SK-N-SH treated with all-trans-retinoic acid at 6 μM for 48 hours (cell line): ENCODE measurements around the gene PPP1R14B.

ENCODE experiments used
- ATAC-seq: fragments of 200-7000 bp; cut with Tn5 transposase; 3 replicates; pipeline ENCODE4 v1.9.1; 2020; ENCODE audit warnings: mild to moderate bottlenecking, moderate library complexity
- ARNTL ChIP-seq: fragments of 450-650 bp; formaldehyde crosslinking; IDR thresholded peaks from 2 replicates; pipeline ENCODE4 v1.5.0; 2020; ENCODE audit warnings: low read depth, mild to moderate bottlenecking, moderate library complexity, borderline replicate concordance
- BACH2 ChIP-seq: fragments of 250-450 bp; sonication (Bioruptor Pico); IDR thresholded peaks from 2 replicates; pipeline ENCODE4 v1.9.0; 2021; ENCODE audit warnings: mild to moderate bottlenecking, borderline replicate concordance
- CSDC2 ChIP-seq: fragments of 250-450 bp; sonication (Bioruptor Pico); IDR thresholded peaks from 2 replicates; pipeline ENCODE4 v1.5.0; 2020; ENCODE audit warnings: mild to moderate bottlenecking, moderate library complexity
- ESRRG ChIP-seq: fragments of 250-450 bp; sonication (Bioruptor Pico); IDR thresholded peaks from 2 replicates; pipeline ENCODE4 v1.6.1; 2021; ENCODE audit warnings: mild to moderate bottlenecking
- GLIS3 ChIP-seq: fragments of 250-450 bp; sonication (Bioruptor Pico); IDR thresholded peaks from 2 replicates; pipeline ENCODE4 v1.5.0; 2020; ENCODE audit warnings: mild to moderate bottlenecking, moderate library complexity
- ISL1 ChIP-seq: fragments of 250-450 bp; sonication (Bioruptor Pico); IDR thresholded peaks from 2 replicates; pipeline ENCODE4 v2.1.2; 2022; ENCODE audit warnings: mild to moderate bottlenecking, moderate library complexity
- OSR1 ChIP-seq: fragments of 250-450 bp; sonication (Bioruptor Pico); IDR thresholded peaks from 2 replicates; pipeline ENCODE4 v1.8.0; 2022; ENCODE audit warnings: moderate library complexity, mild to moderate bottlenecking, inconsistent platforms
- PPARA ChIP-seq: fragments of 250-450 bp; sonication (Bioruptor Pico); IDR thresholded peaks from 2 replicates; pipeline ENCODE4 v1.5.0; 2020; ENCODE audit warnings: mild to moderate bottlenecking, borderline replicate concordance
- RARB ChIP-seq: fragments of 250-450 bp; sonication (Bioruptor Pico); IDR thresholded peaks from 2 replicates; pipeline ENCODE4 v1.8.0; 2021; ENCODE audit warnings: mild to moderate bottlenecking, moderate library complexity
- SNAI2 ChIP-seq: fragments of 250-450 bp; sonication (Bioruptor Pico); IDR thresholded peaks from 2 replicates; pipeline ENCODE4 v1.5.0; 2020; ENCODE audit warnings: mild to moderate bottlenecking, moderate library complexity
- TCF4 ChIP-seq: fragments of 250-450 bp; sonication (Bioruptor Pico); IDR thresholded peaks from 2 replicates; pipeline ENCODE4 v1.8.0; 2021; ENCODE audit warnings: mild to moderate bottlenecking, moderate library complexity, borderline replicate concordance
- TOX ChIP-seq: fragments of 250-450 bp; sonication (Bioruptor Pico); IDR thresholded peaks from 2 replicates; pipeline ENCODE4 v1.8.0; 2021; ENCODE audit warnings: mild to moderate bottlenecking, moderate library complexity, borderline replicate concordance
- ZC3H10 ChIP-seq: fragments of 250-450 bp; sonication (Bioruptor Pico); IDR thresholded peaks from 2 replicates; pipeline ENCODE4 v1.5.1; 2021; ENCODE audit warnings: mild to moderate bottlenecking, moderate library complexity
- ZFP3 ChIP-seq: fragments of 250-450 bp; sonication (Bioruptor Pico); IDR thresholded peaks from 2 replicates; pipeline ENCODE4 v1.5.0; 2020; ENCODE audit warnings: mild to moderate bottlenecking, moderate library complexity
- ZFP30 ChIP-seq: fragments of 450-650 bp; formaldehyde crosslinking; IDR thresholded peaks from 2 replicates; pipeline ENCODE4 v1.5.0; 2022; ENCODE audit warnings: mild to moderate bottlenecking, moderate library complexity
- ZNF565 ChIP-seq: fragments of 450-650 bp; formaldehyde crosslinking; conservative IDR thresholded peaks from 2 replicates; pipeline ENCODE4 v1.5.0; 2020; ENCODE audit warnings: low read depth, mild to moderate bottlenecking, moderate library complexity
- ZNF70 ChIP-seq: fragments of 450-650 bp; formaldehyde crosslinking; IDR thresholded peaks from 2 replicates; pipeline ENCODE4 v1.5.0; 2020; ENCODE audit warnings: mild to moderate bottlenecking, moderate library complexity
- ZNF8 ChIP-seq: fragments of 450-650 bp; formaldehyde crosslinking; IDR thresholded peaks from 2 replicates; pipeline ENCODE4 v1.5.0; 2020; ENCODE audit warnings: mild to moderate bottlenecking, moderate library complexity
- TF ChIP-seq, protein P1 (sequence below): fragments of 250-450 bp; sonication (Bioruptor Pico); IDR thresholded peaks from 2 replicates; pipeline ENCODE4 v1.8.0; 2021; ENCODE audit warnings: low read depth, mild to moderate bottlenecking, moderate library complexity, borderline replicate concordance
- TF ChIP-seq, protein P2 (sequence below): fragments of 250-450 bp; sonication (Bioruptor Pico); IDR thresholded peaks from 2 replicates; pipeline ENCODE4 v1.8.0; 2020; ENCODE audit warnings: mild to moderate bottlenecking, moderate library complexity, borderline replicate concordance
- TF ChIP-seq, protein P3 (sequence below): fragments of 250-450 bp; sonication (Bioruptor Pico); IDR thresholded peaks from 2 replicates; pipeline ENCODE4 v1.5.1; 2020; ENCODE audit warnings: low read depth, mild to moderate bottlenecking, moderate library complexity
- TF ChIP-seq, protein P4 (sequence below): fragments of 250-450 bp; sonication (Bioruptor Pico); IDR thresholded peaks from 2 replicates; pipeline ENCODE4 v1.5.0; 2020; ENCODE audit warnings: mild to moderate bottlenecking, moderate library complexity

The PPP1R14B gene

DNA sequence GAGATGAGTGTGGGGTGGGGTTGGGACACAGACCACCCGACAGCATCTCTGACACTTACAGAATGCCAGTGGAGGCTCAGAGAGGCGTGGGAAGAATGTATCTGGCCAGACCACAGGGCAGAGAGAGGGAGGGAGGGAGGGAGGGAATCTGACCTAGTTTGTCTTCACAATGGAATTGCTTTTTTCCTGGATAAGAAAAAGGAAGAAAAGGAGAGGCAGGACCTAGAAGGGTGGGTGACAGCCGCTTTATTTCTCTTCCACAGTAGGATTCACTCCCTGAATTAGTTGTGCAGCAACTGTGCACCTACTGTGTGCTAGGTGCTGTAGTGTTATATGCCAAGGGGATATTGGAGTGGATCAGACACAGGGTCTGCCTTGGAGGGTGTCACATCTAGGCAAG, 48.0 kb upstream of the PPP1R14B start:
- ATAC-seq = no peak
- no peak for TF ChIP-seq ESRRG
- TF ChIP-seq ZFP3 (CRISPR knock-in tag) = no peak
- no peak for TF ChIP-seq TCF4
- TF ChIP-seq, protein P1, sequence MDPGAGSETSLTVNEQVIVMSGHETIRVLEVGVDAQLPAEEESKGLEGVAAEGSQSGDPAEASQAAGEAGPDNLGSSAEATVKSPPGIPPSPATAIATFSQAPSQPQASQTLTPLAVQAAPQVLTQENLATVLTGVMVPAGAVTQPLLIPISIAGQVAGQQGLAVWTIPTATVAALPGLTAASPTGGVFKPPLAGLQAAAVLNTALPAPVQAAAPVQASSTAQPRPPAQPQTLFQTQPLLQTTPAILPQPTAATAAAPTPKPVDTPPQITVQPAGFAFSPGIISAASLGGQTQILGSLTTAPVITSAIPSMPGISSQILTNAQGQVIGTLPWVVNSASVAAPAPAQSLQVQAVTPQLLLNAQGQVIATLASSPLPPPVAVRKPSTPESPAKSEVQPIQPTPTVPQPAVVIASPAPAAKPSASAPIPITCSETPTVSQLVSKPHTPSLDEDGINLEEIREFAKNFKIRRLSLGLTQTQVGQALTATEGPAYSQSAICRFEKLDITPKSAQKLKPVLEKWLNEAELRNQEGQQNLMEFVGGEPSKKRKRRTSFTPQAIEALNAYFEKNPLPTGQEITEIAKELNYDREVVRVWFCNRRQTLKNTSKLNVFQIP (CRISPR knock-in tag) = no peak
- TF ChIP-seq, protein P2, sequence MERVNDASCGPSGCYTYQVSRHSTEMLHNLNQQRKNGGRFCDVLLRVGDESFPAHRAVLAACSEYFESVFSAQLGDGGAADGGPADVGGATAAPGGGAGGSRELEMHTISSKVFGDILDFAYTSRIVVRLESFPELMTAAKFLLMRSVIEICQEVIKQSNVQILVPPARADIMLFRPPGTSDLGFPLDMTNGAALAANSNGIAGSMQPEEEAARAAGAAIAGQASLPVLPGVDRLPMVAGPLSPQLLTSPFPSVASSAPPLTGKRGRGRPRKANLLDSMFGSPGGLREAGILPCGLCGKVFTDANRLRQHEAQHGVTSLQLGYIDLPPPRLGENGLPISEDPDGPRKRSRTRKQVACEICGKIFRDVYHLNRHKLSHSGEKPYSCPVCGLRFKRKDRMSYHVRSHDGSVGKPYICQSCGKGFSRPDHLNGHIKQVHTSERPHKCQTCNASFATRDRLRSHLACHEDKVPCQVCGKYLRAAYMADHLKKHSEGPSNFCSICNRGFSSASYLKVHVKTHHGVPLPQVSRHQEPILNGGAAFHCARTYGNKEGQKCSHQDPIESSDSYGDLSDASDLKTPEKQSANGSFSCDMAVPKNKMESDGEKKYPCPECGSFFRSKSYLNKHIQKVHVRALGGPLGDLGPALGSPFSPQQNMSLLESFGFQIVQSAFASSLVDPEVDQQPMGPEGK (CRISPR knock-in tag) = no peak
- TF ChIP-seq SNAI2 = no peak
- TF ChIP-seq, protein P3, sequence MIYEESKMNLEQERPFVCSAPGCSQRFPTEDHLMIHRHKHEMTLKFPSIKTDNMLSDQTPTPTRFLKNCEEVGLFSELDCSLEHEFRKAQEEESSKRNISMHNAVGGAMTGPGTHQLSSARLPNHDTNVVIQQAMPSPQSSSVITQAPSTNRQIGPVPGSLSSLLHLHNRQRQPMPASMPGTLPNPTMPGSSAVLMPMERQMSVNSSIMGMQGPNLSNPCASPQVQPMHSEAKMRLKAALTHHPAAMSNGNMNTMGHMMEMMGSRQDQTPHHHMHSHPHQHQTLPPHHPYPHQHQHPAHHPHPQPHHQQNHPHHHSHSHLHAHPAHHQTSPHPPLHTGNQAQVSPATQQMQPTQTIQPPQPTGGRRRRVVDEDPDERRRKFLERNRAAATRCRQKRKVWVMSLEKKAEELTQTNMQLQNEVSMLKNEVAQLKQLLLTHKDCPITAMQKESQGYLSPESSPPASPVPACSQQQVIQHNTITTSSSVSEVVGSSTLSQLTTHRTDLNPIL (CRISPR knock-in tag) = no peak
- no peak for TF ChIP-seq OSR1 (CRISPR knock-in tag)
- no peak for TF ChIP-seq CSDC2
- no peak for TF ChIP-seq ARNTL (CRISPR knock-in tag)
- no peak for TF ChIP-seq ZNF8 (CRISPR knock-in tag)
- TF ChIP-seq BACH2 (CRISPR knock-in tag) = no peak
- TF ChIP-seq GLIS3 (CRISPR knock-in tag) = no peak
- TF ChIP-seq ZC3H10 (CRISPR knock-in tag) = no peak
- no peak for TF ChIP-seq ZNF565 (CRISPR knock-in tag)
- no peak for TF ChIP-seq TOX
- TF ChIP-seq RARB = no peak

DNA sequence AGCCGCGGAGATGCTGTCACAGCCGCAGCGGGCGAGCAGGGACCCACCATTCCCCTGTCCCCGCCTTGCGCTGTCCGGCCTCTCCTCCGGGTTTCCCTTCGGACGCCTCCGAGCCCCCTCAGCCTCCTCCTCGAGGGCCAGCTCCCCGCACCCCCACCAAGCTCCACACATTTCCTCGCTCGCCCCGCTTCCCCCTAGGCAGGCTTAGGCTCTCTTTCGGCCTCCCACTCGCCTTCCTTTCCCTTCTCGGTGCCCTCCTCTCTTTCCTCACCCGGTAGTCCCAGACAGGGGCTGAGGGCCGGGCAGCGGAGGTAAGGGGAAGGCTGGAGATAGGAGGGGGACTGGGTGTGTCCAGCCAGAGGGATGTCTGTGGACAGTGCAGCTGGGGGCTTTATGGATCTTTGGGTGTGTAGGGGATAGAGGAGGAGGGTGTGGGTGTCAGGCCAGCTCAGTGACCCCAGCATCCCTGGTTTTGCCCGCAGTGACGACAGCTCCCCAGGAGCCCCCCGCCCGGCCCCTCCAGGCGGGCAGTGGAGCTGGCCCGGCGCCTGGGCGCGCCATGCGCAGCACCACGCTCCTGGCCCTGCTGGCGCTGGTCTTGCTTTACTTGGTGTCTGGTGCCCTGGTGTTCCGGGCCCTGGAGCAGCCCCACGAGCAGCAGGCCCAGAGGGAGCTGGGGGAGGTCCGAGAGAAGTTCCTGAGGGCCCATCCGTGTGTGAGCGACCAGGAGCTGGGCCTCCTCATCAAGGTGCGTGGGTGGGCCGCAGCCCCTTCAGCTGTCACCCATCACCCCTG, 45.9 kb upstream of the PPP1R14B start:
- ATAC-seq = no peak
- TF ChIP-seq ISL1 (no peak), ZNF565 (CRISPR knock-in tag) (no peak), CSDC2 (no peak), RARB (no peak), ZC3H10 (CRISPR knock-in tag) (no peak), PPARA (CRISPR knock-in tag) (no peak), ZFP30 (CRISPR knock-in tag) (no peak), ARNTL (CRISPR knock-in tag) (no peak), OSR1 (CRISPR knock-in tag) (no peak), SNAI2 (no peak), TOX (no peak), ZNF70 (CRISPR knock-in tag) (no peak), ESRRG (no peak), ZNF8 (CRISPR knock-in tag) (no peak), ZFP3 (CRISPR knock-in tag) (no peak), TCF4 (no peak)
- TF ChIP-seq, protein P2 (CRISPR knock-in tag) = no peak
- TF ChIP-seq, protein P4, sequence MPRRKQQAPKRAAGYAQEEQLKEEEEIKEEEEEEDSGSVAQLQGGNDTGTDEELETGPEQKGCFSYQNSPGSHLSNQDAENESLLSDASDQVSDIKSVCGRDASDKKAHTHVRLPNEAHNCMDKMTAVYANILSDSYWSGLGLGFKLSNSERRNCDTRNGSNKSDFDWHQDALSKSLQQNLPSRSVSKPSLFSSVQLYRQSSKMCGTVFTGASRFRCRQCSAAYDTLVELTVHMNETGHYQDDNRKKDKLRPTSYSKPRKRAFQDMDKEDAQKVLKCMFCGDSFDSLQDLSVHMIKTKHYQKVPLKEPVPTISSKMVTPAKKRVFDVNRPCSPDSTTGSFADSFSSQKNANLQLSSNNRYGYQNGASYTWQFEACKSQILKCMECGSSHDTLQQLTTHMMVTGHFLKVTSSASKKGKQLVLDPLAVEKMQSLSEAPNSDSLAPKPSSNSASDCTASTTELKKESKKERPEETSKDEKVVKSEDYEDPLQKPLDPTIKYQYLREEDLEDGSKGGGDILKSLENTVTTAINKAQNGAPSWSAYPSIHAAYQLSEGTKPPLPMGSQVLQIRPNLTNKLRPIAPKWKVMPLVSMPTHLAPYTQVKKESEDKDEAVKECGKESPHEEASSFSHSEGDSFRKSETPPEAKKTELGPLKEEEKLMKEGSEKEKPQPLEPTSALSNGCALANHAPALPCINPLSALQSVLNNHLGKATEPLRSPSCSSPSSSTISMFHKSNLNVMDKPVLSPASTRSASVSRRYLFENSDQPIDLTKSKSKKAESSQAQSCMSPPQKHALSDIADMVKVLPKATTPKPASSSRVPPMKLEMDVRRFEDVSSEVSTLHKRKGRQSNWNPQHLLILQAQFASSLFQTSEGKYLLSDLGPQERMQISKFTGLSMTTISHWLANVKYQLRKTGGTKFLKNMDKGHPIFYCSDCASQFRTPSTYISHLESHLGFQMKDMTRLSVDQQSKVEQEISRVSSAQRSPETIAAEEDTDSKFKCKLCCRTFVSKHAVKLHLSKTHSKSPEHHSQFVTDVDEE = no peak
- TF ChIP-seq, protein P3 (CRISPR knock-in tag) = no peak
- TF ChIP-seq, protein P1 (CRISPR knock-in tag) = no peak
- TF ChIP-seq, all 23 proteins: peak for 0
